KOPT-K1 (cell line): ENCODE data around the gene UNC45B.

ENCODE experiments used
- H3K27ac ChIP-seq: fragments of 200-600 bp; sonication (generic); 2 replicates; pipeline ENCODE4 v1.5.1; 2016; ENCODE audit warnings: antibody characterized with exemption, mild to moderate bottlenecking, low read depth, low read length; ENCODE audit not compliant: poor library complexity, severe bottlenecking
- H3K36me3 ChIP-seq: fragments of 200-600 bp; sonication (generic); 2 replicates; pipeline ENCODE4 v1.5.1; 2017; ENCODE audit warnings: antibody characterized with exemption, mild to moderate bottlenecking, low read length, moderate library complexity; ENCODE audit not compliant: insufficient read depth
- H3K9me3 ChIP-seq: fragments of 200-600 bp; sonication (generic); 2 replicates; pipeline ENCODE4 v1.5.1; 2017; ENCODE audit warnings: antibody characterized with exemption, low read length, mild to moderate bottlenecking; ENCODE audit not compliant: insufficient read depth, poor library complexity, severe bottlenecking

UNC45B gene

GRCh38 chr17:35154196-35155165 lies 6.9 kb downstream of the UNC45B start:
- no peak overlapping the region for H3K27ac ChIP-seq
- no peaks in the 10 kb centered on the region for H3K36me3 ChIP-seq
- H3K9me3 ChIP-seq = no peaks in the 10 kb centered on the region

GRCh38 chr17:35155246-35155645 lies 7.6 kb downstream of the UNC45B start:
- H3K36me3 ChIP-seq = no peaks in the 10 kb centered on the region
- no peaks in the 10 kb centered on the region for H3K9me3 ChIP-seq
- no peak overlapping the region for H3K27ac ChIP-seq

GRCh38 chr17:35159940-35160339 lies 12.3 kb downstream of the UNC45B start:
- H3K9me3 ChIP-seq = no peaks in the 10 kb centered on the region

GRCh38 chr17:35160354-35161201 lies 13.0 kb downstream of the UNC45B start:
- Histone ChIP-seq H3K36me3 (no peaks in the 10 kb centered on the region), H3K27ac (peak overlapping the region; percentile 28), H3K9me3 (no peaks in the 10 kb centered on the region)

More at GRCh38 chr17:35159940-35160339, 12.3 kb downstream of the UNC45B start:
- Histone ChIP-seq H3K36me3 (no peaks in the 10 kb centered on the region), H3K27ac (no peak overlapping the region)

- Histone ChIP-seq H3K36me3 (no peaks in the 10 kb centered on the region), H3K9me3 (no peaks in the 10 kb centered on the region), H3K27ac (peak overlapping the region; percentile 28)
These were observed 13.7 kb downstream of the UNC45B start for GRCh38 chr17:35161281-35161761.

- Histone ChIP-seq H3K36me3 (no peaks in the 10 kb centered on the region), H3K27ac (no peak overlapping the region), H3K9me3 (no peaks in the 10 kb centered on the region)
These were observed 15.1 kb downstream of the UNC45B start for GRCh38 chr17:35162755-35163154.

- Histone ChIP-seq H3K36me3 (no peaks in the 10 kb centered on the region), H3K27ac (no peak overlapping the region), H3K9me3 (no peaks in the 10 kb centered on the region)
These were observed 16.3 kb downstream of the UNC45B start for GRCh38 chr17:35163886-35164285.

- Histone ChIP-seq H3K36me3 (no peaks in the 10 kb centered on the region), H3K9me3 (no peaks in the 10 kb centered on the region), H3K27ac (no peak overlapping the region)
These were observed 17.1 kb downstream of the UNC45B start for GRCh38 chr17:35164716-35165115.

GRCh38 chr17:35166526-35166925 lies 18.9 kb downstream of the UNC45B start:
- Histone ChIP-seq H3K27ac (no peak overlapping the region), H3K36me3 (no peaks in the 10 kb centered on the region), H3K9me3 (no peaks in the 10 kb centered on the region)

- Histone ChIP-seq H3K9me3 (no peaks in the 10 kb centered on the region), H3K27ac (no peak overlapping the region), H3K36me3 (no peaks in the 10 kb centered on the region)
These were observed 19.4 kb downstream of the UNC45B start for GRCh38 chr17:35167046-35167445.

- H3K9me3 ChIP-seq = no peaks in the 10 kb centered on the region
- H3K27ac ChIP-seq = no peak overlapping the region
- H3K36me3 ChIP-seq = no peaks in the 10 kb centered on the region
These were observed 20.0 kb downstream of the UNC45B start for GRCh38 chr17:35167666-35168065.

- H3K9me3 ChIP-seq = no peaks in the 10 kb centered on the region
- no peak overlapping the region for H3K27ac ChIP-seq
- H3K36me3 ChIP-seq = no peaks in the 10 kb centered on the region
These were observed 22.3 kb downstream of the UNC45B start for GRCh38 chr17:35169835-35170363.

- peak overlapping the region; percentile 49 for H3K27ac ChIP-seq
- no peaks in the 10 kb centered on the region for H3K9me3 ChIP-seq
These were observed 23.6 kb downstream of the UNC45B start for GRCh38 chr17:35170968-35171771.

GRCh38 chr17:35171834-35172233 lies 24.2 kb downstream of the UNC45B start:
- H3K27ac ChIP-seq = peak overlapping the region; percentile 49

More at GRCh38 chr17:35170968-35171771, 23.6 kb downstream of the UNC45B start:
- H3K36me3 ChIP-seq = no peaks in the 10 kb centered on the region

More at GRCh38 chr17:35171834-35172233, 24.2 kb downstream of the UNC45B start:
- Histone ChIP-seq H3K9me3 (no peaks in the 10 kb centered on the region), H3K36me3 (no peaks in the 10 kb centered on the region)
